ENCODE results near the gene GLP1R. TPM values are rescaled to one million over a fixed set of nuclear protein-coding genes. Genes with fewer than 3 reads are reported as not detected.

The GLP1R gene
- total RNA-seq, 1 donor from 2014 or later = not detected

DNA sequence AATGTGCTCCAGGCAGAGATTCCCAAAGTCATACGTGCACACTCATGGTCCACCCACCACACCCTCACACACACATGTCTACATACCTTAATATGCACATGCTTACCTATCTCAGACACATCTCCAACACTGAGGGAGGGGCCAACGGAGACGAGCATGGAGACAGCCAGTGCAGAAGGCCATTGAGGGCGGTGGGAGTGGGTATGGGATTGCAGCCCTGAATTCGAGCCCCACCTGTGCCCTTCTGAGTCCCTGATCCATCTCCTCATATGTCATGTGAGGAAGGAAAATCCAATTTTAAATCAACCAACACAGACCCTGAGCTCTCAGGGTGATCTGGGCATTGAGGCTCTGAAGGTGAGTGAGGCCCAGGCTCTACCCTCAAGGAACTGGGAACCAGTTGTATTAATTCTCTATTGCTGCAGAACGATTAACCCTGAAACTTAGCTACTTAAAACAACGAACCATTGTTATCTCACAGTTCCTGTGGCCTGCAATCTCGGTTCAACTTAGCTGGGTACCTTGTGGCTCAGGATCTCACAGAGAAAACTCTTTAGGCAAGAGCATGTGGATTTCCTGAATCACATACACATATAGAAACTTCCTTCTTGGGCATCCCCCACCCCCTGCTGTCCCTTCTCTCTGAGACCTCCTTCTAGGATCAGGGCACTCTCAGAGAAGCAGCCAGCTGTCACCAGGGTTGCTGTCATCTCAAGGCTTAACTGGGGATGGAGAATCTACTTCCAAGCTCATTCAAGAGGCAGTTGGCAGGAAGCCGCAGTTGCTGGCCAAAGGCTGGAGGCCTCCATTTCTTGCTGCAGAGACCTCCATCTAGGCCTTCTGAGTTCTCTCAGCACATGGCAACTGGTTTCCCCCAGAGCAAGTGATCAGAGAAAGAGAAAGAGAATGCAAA is 28.3 kb downstream of the GLP1R start:
- Histone ChIP-seq H3K27ac (no peak overlapping the region), H3K27me3 (no peaks in the 10 kb centered on the region), H3K4me3 (no peak overlapping the region), H3K4me1 (no peaks in the 10 kb centered on the region), H3K36me3 (no peaks in the 10 kb centered on the region), H3K9me3 (no peaks in the 10 kb centered on the region)
- DNase-seq (ENCODE audit: low spot score in 2 of 2) = no peak
- TF ChIP-seq, protein P1, sequence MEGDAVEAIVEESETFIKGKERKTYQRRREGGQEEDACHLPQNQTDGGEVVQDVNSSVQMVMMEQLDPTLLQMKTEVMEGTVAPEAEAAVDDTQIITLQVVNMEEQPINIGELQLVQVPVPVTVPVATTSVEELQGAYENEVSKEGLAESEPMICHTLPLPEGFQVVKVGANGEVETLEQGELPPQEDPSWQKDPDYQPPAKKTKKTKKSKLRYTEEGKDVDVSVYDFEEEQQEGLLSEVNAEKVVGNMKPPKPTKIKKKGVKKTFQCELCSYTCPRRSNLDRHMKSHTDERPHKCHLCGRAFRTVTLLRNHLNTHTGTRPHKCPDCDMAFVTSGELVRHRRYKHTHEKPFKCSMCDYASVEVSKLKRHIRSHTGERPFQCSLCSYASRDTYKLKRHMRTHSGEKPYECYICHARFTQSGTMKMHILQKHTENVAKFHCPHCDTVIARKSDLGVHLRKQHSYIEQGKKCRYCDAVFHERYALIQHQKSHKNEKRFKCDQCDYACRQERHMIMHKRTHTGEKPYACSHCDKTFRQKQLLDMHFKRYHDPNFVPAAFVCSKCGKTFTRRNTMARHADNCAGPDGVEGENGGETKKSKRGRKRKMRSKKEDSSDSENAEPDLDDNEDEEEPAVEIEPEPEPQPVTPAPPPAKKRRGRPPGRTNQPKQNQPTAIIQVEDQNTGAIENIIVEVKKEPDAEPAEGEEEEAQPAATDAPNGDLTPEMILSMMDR (IDR thresholded peaks at IDR 0.05) = no peak
- intact Hi-C loops (cut with DNase I) = no loop called here

DNA sequence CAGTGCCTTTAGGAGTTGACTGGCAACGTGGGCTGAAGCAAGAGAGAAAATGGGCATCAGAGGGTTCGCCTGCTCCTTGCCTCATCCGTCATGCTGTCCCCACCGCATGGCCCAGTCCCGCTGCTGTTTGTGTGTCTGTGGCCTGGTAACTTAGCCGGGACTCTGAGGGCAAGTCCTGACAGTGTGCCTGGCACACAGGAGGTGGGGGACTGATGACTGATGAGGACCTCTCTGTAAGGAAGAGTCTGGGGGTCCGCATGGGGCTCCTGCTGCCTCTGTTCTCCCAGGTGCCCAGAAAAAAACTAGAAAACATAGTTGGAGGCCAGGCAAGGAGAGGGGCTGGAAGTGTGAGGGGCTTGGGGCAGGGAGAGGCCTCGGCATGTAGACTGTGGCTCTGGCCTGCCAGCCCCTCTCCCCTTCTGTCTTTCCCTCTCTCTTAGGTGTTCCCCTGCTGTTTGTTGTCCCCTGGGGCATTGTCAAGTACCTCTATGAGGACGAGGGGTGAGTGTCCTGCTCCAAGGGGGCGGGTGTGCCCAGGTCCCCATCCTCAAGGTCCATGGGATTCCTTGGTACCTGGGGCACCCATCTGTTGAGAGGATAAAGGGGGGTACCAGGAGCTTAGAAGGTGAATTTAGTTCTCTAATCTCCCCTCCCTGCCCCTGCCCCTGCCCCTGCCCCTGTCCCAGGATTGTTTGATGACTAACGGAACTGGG is 29.5 kb downstream of the GLP1R start:
- no peaks in the 10 kb centered on the region for H3K36me3 ChIP-seq
- no peak overlapping the region for H3K27ac ChIP-seq
- no peak overlapping the region for H3K4me3 ChIP-seq
- TF ChIP-seq, protein P1 (IDR thresholded peaks at IDR 0.05) = no peak
- DNase-seq (ENCODE audit: low spot score in 2 of 2) = no peak
- no peaks in the 10 kb centered on the region for H3K4me1 ChIP-seq
- H3K9me3 ChIP-seq = no peaks in the 10 kb centered on the region
- intact Hi-C loops (cut with DNase I) = no loop called here
- no peaks in the 10 kb centered on the region for H3K27me3 ChIP-seq

DNA sequence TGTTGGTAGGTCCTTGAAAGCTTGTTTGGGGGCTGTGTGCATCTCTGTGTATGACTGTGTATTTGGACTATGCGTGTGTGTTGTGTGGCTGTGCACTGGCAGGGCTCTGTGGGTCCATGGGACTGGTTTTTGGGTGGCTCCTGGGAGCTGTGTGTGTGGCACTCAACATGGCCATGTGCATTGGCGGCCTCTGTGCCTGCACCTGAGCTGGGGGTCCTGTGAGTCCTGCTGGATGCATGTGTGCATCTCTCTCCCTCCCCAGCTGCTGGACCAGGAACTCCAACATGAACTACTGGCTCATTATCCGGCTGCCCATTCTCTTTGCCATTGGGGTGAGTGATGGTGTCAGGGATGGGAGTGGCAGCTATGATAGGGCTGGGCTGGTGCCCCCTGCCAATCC is 30.1 kb downstream of the GLP1R start:
- no peaks in the 10 kb centered on the region for H3K36me3 ChIP-seq
- H3K9me3 ChIP-seq = no peaks in the 10 kb centered on the region
- no peaks in the 10 kb centered on the region for H3K4me1 ChIP-seq
- H3K4me3 ChIP-seq = no peak overlapping the region
- intact Hi-C loops (cut with DNase I) = no loop called here
- TF ChIP-seq, protein P1 (IDR thresholded peaks at IDR 0.05) = no peak
- DNase-seq (ENCODE audit: low spot score in 2 of 2) = no peak
- H3K27ac ChIP-seq = no peak overlapping the region
- no peaks in the 10 kb centered on the region for H3K27me3 ChIP-seq

DNA sequence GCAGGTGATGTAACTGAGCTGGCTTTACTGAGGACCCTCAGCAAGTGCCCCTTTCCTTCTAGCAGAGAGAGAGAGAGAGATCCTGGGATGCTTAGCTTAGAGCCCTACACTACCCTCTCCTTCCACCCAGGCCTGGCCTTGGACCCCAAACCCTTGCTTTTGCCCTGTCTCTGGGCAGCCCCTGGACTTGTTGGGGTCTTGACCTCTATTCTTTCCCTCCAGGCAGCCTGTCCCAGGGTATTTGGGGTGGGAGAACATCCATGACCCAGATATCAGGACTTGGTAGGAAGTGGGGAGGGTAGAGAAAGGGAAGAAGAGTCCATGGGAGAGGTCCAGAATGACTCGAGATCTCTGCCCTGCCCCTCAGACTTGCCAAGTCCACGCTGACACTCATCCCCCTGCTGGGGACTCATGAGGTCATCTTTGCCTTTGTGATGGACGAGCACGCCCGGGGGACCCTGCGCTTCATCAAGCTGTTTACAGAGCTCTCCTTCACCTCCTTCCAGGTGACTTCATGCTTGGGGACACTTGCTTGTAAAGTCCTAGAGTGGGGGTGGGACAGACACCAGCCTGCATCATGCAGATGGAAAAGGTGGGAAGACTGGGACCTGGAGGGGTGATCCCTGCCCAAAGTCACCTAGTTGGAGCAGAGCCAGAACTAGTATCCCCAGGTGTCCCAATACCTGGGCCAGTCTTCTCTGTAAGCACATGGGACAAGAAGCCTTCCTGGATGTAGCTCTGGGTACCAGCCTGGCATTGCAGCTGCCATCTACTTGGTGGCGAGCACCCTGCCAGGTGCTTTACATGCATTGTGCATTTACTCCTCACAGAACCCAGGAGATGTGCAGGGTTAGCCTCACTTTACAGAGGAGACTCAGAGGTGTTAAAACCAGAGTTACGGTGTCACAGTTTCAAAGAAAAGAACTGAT is 30.9 kb downstream of the GLP1R start:
- intact Hi-C loops (cut with DNase I) = no loop called here
- Histone ChIP-seq H3K4me1 (no peaks in the 10 kb centered on the region), H3K36me3 (no peaks in the 10 kb centered on the region), H3K27ac (no peak overlapping the region), H3K9me3 (no peaks in the 10 kb centered on the region), H3K27me3 (no peaks in the 10 kb centered on the region), H3K4me3 (no peak overlapping the region)
- no peak for DNase-seq (ENCODE audit: low spot score in 2 of 2)
- TF ChIP-seq, protein P1 (IDR thresholded peaks at IDR 0.05) = no peak

DNA sequence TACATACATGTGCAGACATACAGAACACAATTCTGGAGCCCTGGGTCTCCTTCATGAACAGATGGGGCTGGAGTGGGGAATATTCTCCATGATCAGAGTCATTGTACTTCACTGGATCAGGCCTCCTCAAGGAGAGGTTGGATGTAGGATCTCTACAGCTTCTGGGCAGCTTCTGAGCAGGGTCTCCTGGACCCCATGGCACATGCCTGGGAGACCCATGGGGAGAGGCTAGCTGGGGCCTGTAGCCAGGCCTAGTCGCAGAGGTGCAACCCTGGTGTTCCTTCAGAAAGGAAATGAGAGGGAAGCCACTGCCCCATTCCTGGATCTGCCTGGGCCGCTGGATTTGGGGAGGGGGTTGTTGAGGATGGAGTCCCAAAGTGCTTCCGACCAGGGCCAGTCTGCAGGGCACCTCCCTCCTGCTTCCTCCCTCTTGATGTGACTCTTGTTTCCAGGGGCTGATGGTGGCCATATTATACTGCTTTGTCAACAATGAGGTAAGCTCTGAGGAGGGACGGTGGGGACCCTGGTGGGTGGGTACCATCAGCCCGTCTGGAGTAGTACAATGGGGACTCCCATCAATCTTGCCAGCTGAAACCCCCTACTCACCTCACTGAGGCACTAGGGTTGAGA is 31.8 kb downstream of the GLP1R start:
- TF ChIP-seq, protein P1 (IDR thresholded peaks at IDR 0.05) = no peak
- intact Hi-C loops (cut with DNase I) = no loop called here
- H3K36me3 ChIP-seq = no peaks in the 10 kb centered on the region
- no peaks in the 10 kb centered on the region for H3K4me1 ChIP-seq
- no peak overlapping the region for H3K27ac ChIP-seq
- DNase-seq (ENCODE audit: low spot score in 2 of 2) = no peak
- H3K9me3 ChIP-seq = no peaks in the 10 kb centered on the region
- H3K4me3 ChIP-seq = no peak overlapping the region
- H3K27me3 ChIP-seq = no peaks in the 10 kb centered on the region
